Activated CD4-positive, alpha-beta T cell treated with anti-CD3 and anti-CD28 coated beads, Interleukin-2, amount 10 ng/mL, durations not matched to agents 7 days and 5 days (primary cell): ENCODE results near the gene QPCT. TPM values are rescaled to one million over a fixed set of nuclear protein-coding genes. Genes with fewer than 3 reads are reported as not detected.
A peak's percentile ranks its signal among the peaks of the same experiment; 100 is the strongest.
"Not testable (repeated sequence)": the region's sequence is repeated elsewhere in the genome, so short reads cannot be mapped to it uniquely, and the experiment has no call there.

Source experiments
- CTCF ChIA-PET: fragments of 350-600 bp; sonication (Branson Sonifier 250); formaldehyde crosslinking; loops from one replicate; lab custom pipeline; 2021; ENCODE audit warnings: antibody characterized with exemption; lab: Charles Lee
- POLR2A ChIA-PET: fragments of 350-600 bp; sonication (Branson Sonifier 250); formaldehyde crosslinking; loops from one replicate; lab custom pipeline; 2021; ENCODE audit warnings: antibody characterized with exemption; lab: Charles Lee
- DNase-seq: peaks from one replicate; pipeline ENCODE4 v3.0.0-alpha.2; 2020
- H3K27ac Mint-ChIP-seq: one replicate; pipeline ENCODE4 v1.8.0; 2021; ENCODE audit warnings: mild to moderate bottlenecking, moderate library complexity, mixed read lengths
- H3K27me3 Mint-ChIP-seq: one replicate; pipeline ENCODE4 v1.8.0; 2021; ENCODE audit warnings: mixed read lengths
- H3K36me3 Mint-ChIP-seq: one replicate; pipeline ENCODE4 v1.8.0; 2021; ENCODE audit warnings: low read depth, mixed read lengths
- H3K4me1 Mint-ChIP-seq: one replicate; pipeline ENCODE4 v1.8.0; 2021; ENCODE audit warnings: mixed read lengths
- H3K4me3 Mint-ChIP-seq: one replicate; pipeline ENCODE4 v1.8.0; 2021; ENCODE audit warnings: mild to moderate bottlenecking, moderate library complexity, mixed read lengths
- H3K9me3 Mint-ChIP-seq: one replicate; pipeline ENCODE4 v1.8.0; 2021; ENCODE audit warnings: mixed read lengths
- total RNA-seq, 2 experiments: library from RNA; stranded (reverse); gene quantifications; one replicate each; pipeline ENCODE4 v1.2.3, GENCODE V29; 2021

Gene QPCT
- total RNA-seq, 2 experiments from 2014 or later, result not detected

- H3K4me1 Mint-ChIP-seq, result no peaks in the 10 kb centered on the region
- H3K4me3 Mint-ChIP-seq, result no peak overlapping the region
- ChIA-PET CTCF (interaction anchor here (0.9 to 1.9 kb wide), 4 partner anchors 9 to 13 kb away, joined by 3 to 6 read pairs (median 4); no protein-coding TSS in a partner anchor), POLR2A (interaction anchor here (0.6 kb wide), 1 partner anchor 1143 kb away, joined by 5 read pairs; no protein-coding TSS in a partner anchor)
- H3K9me3 Mint-ChIP-seq, result no peaks in the 10 kb centered on the region
- H3K27me3 Mint-ChIP-seq, result peaks cover 55% of the 10 kb centered on the region
- H3K27ac Mint-ChIP-seq, result no peak overlapping the region
- no peak for DNase-seq
- H3K36me3 Mint-ChIP-seq, result no peaks in the 10 kb centered on the region
These were observed 22.9 kb downstream of the QPCT start for GRCh38 chr2:37367310-37367709.

GRCh38 chr2:37367984-37368383 lies 23.6 kb downstream of the QPCT start:
- CTCF ChIA-PET, result interaction anchor here (0.6 to 1.9 kb wide), 5 partner anchors 9 to 14 kb away, joined by 3 to 6 read pairs (median 4); no protein-coding TSS in a partner anchor
- H3K4me1 Mint-ChIP-seq, result no peaks in the 10 kb centered on the region
- POLR2A ChIA-PET, result no interaction called here
- no peaks in the 10 kb centered on the region for H3K9me3 Mint-ChIP-seq
- no peaks in the 10 kb centered on the region for H3K36me3 Mint-ChIP-seq
- H3K27me3 Mint-ChIP-seq, result peaks cover 55% of the 10 kb centered on the region
- no peak for DNase-seq
- H3K4me3 Mint-ChIP-seq, result no peak overlapping the region
- H3K27ac Mint-ChIP-seq, result no peak overlapping the region

- ChIA-PET CTCF (no interaction called here), POLR2A (no interaction called here)
- Mint-ChIP-seq H3K27me3 (peaks cover 72% of the 10 kb centered on the region), H3K27ac (no peak overlapping the region), H3K4me1 (peaks cover 7% of the 10 kb centered on the region), H3K4me3 (no peak overlapping the region), H3K36me3 (no peaks in the 10 kb centered on the region), H3K9me3 (no peaks in the 10 kb centered on the region)
- no peak for DNase-seq
These were observed 26.2 kb downstream of the QPCT start for GRCh38 chr2:37370666-37371065.

GRCh38 chr2:37372000-37372399 lies 27.6 kb downstream of the QPCT start:
- H3K9me3 Mint-ChIP-seq, result no peaks in the 10 kb centered on the region
- no peak overlapping the region for H3K27ac Mint-ChIP-seq
- peaks cover 73% of the 10 kb centered on the region for H3K27me3 Mint-ChIP-seq
- H3K4me1 Mint-ChIP-seq, result peaks cover 20% of the 10 kb centered on the region
- ChIA-PET POLR2A (no interaction called here), CTCF (interaction anchor here (0.6 to 0.7 kb wide), 3 partner anchors 62 to 462 kb away, joined by 3 read pairs; no protein-coding TSS in a partner anchor)
- no peak for DNase-seq
- no peaks in the 10 kb centered on the region for H3K36me3 Mint-ChIP-seq
- H3K4me3 Mint-ChIP-seq, result no peak overlapping the region

- Mint-ChIP-seq H3K27ac (no peak overlapping the region), H3K27me3 (peaks cover 74% of the 10 kb centered on the region), H3K36me3 (peaks cover 4% of the 10 kb centered on the region), H3K9me3 (no peaks in the 10 kb centered on the region), H3K4me3 (peak overlapping the region; percentile 13), H3K4me1 (peaks cover 30% of the 10 kb centered on the region)
- DNase-seq, result no peak
- POLR2A ChIA-PET, result no interaction called here
- CTCF ChIA-PET, result interaction anchor here (0.9 to 1.3 kb wide), 4 partner anchors 8 to 31 kb away, joined by 3 read pairs; partner anchors contain the start of gene QPCT
These were observed 31.4 kb downstream of the QPCT start for GRCh38 chr2:37375741-37376288.

- Mint-ChIP-seq H3K36me3 (peaks cover 4% of the 10 kb centered on the region), H3K27me3 (peaks cover 67% of the 10 kb centered on the region), H3K4me3 (peak overlapping the region; percentile 13), H3K9me3 (no peaks in the 10 kb centered on the region), H3K4me1 (peaks cover 30% of the 10 kb centered on the region), H3K27ac (peak overlapping the region; percentile 64)
- POLR2A ChIA-PET, result interaction anchor here (0.6 to 1.0 kb wide), 2 partner anchors 14 to 272 kb away, joined by 4 read pairs; no protein-coding TSS in a partner anchor
- DNase-seq, result peak; percentile 68
- CTCF ChIA-PET, result interaction anchor here (0.9 to 1.6 kb wide), 11 partner anchors 9 to 1331 kb away, joined by 3 to 11 read pairs (median 3); partner anchors contain the start of gene PRKD3
These were observed 32.2 kb downstream of the QPCT start for GRCh38 chr2:37376421-37377186.

GRCh38 chr2:37377187-37377532 lies 32.7 kb downstream of the QPCT start:
- peak; percentile 36 for DNase-seq
- Mint-ChIP-seq H3K27ac (peak overlapping the region; percentile 39), H3K9me3 (no peaks in the 10 kb centered on the region), H3K4me1 (peaks cover 30% of the 10 kb centered on the region), H3K27me3 (peaks cover 62% of the 10 kb centered on the region), H3K4me3 (no peak overlapping the region), H3K36me3 (peaks cover 4% of the 10 kb centered on the region)
- CTCF ChIA-PET, result interaction anchor here (0.6 to 1.6 kb wide), 10 partner anchors 9 to 1330 kb away, joined by 3 to 11 read pairs (median 3); partner anchors contain the start of gene PRKD3
- POLR2A ChIA-PET, result interaction anchor here (0.6 to 1.0 kb wide), 2 partner anchors 13 to 272 kb away, joined by 4 read pairs; no protein-coding TSS in a partner anchor

- ChIA-PET POLR2A (no interaction called here), CTCF (interaction anchor here (1.5 to 1.6 kb wide), 2 partner anchors 12 to 18 kb away, joined by 10 to 11 read pairs; no protein-coding TSS in a partner anchor)
- peaks cover 4% of the 10 kb centered on the region for H3K36me3 Mint-ChIP-seq
- no peak overlapping the region for H3K27ac Mint-ChIP-seq
- H3K9me3 Mint-ChIP-seq, result no peaks in the 10 kb centered on the region
- peaks cover 52% of the 10 kb centered on the region for H3K27me3 Mint-ChIP-seq
- no peak overlapping the region for H3K4me3 Mint-ChIP-seq
- DNase-seq, result no peak
- H3K4me1 Mint-ChIP-seq, result peaks cover 30% of the 10 kb centered on the region
These were observed 34.0 kb downstream of the QPCT start for GRCh38 chr2:37378411-37378810.

- peaks cover 4% of the 10 kb centered on the region for H3K36me3 Mint-ChIP-seq
- DNase-seq, result no peak
- no peak overlapping the region for H3K27ac Mint-ChIP-seq
- no peak overlapping the region for H3K4me3 Mint-ChIP-seq
- ChIA-PET POLR2A (no interaction called here), CTCF (interaction anchor here (1.4 to 1.9 kb wide), 2 partner anchors 12 to 31 kb away, joined by 4 read pairs; no protein-coding TSS in a partner anchor)
- no peaks in the 10 kb centered on the region for H3K9me3 Mint-ChIP-seq
- peaks cover 42% of the 10 kb centered on the region for H3K27me3 Mint-ChIP-seq
- peaks cover 28% of the 10 kb centered on the region for H3K4me1 Mint-ChIP-seq
These were observed 35.5 kb downstream of the QPCT start for GRCh38 chr2:37379881-37380296.

- H3K4me3 Mint-ChIP-seq, POLR2A ChIA-PET, H3K27ac Mint-ChIP-seq, DNase-seq, H3K9me3 Mint-ChIP-seq, H3K36me3 Mint-ChIP-seq: not testable (repeated sequence)
- CTCF ChIA-PET, result interaction anchor here (1.9 kb wide), 1 partner anchor 13 kb away, joined by 4 read pairs; no protein-coding TSS in a partner anchor
- H3K4me1 Mint-ChIP-seq, result peaks cover 22% of the 10 kb centered on the region
- H3K27me3 Mint-ChIP-seq, result peaks cover 37% of the 10 kb centered on the region
These were observed 36.4 kb downstream of the QPCT start for GRCh38 chr2:37380787-37381186.

- CTCF ChIA-PET, H3K9me3 Mint-ChIP-seq, H3K4me3 Mint-ChIP-seq, H3K27ac Mint-ChIP-seq, H3K4me1 Mint-ChIP-seq, H3K36me3 Mint-ChIP-seq, DNase-seq, POLR2A ChIA-PET: not testable (repeated sequence)
- H3K27me3 Mint-ChIP-seq, result peaks cover 13% of the 10 kb centered on the region
These were observed 39.8 kb downstream of the QPCT start for GRCh38 chr2:37384261-37384660.

- Mint-ChIP-seq H3K9me3 (no peaks in the 10 kb centered on the region), H3K27ac (no peak overlapping the region), H3K27me3 (peaks cover 6% of the 10 kb centered on the region), H3K4me3 (no peak overlapping the region), H3K36me3 (no peaks in the 10 kb centered on the region), H3K4me1 (peaks cover 2% of the 10 kb centered on the region)
- ChIA-PET CTCF (interaction anchor here (0.6 to 1.5 kb wide), 5 partner anchors 9 to 490 kb away, joined by 3 to 4 read pairs (median 3); no protein-coding TSS in a partner anchor), POLR2A (no interaction called here)
- no peak for DNase-seq
These were observed 42.9 kb downstream of the QPCT start for GRCh38 chr2:37387148-37387835.
